Medulla oblongata (tissue), 1 donor: ENCODE measurements around the gene SMOC2.

Experiments
- DNase-seq: peaks from one replicate; pipeline ENCODE4 v3.0.0-alpha.2; 2015; ENCODE audit errors: extremely low spot score

The SMOC2 gene

DNA sequence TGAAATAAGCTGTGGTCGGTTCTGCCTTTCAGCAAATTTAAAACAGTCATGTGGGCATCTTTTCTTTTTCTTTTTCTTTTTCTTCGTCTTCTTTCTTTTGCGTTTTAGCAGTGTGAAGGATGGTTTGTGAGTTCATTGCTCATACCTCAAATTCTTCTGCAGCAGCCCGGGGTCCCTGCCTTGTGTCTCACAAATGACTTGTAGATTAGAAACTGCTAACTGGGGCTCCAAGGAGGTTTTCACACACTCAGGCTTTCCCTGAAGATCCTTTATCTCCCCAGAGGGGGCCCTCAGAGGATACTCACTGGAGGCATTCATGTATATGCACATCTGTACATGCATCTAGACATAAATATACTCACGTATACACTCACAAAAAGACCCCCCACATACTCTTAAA lies 1.7 kb downstream of the SMOC2 start:
- no peak for DNase-seq

DNA sequence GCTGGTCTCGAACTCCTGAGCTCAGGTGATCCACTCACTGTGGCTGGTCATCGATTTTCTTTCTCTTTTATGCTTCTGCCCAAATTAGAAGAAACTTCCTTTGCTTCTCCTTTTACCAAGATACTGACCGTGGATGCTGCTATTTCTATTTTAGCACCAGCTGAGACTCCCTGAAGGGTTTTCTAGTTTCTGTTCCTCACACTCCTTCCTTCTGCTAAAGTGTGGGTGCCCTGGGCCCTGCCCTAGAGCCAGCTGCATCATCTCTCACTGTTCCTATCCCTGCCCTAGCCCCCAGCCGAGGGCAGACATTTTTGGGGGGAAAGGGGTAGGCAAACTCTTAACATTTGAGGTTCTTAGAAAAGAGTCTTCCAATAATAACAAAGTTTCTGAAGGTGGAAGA lies 6.3 kb downstream of the SMOC2 start:
- peak; percentile 65 for DNase-seq

DNA sequence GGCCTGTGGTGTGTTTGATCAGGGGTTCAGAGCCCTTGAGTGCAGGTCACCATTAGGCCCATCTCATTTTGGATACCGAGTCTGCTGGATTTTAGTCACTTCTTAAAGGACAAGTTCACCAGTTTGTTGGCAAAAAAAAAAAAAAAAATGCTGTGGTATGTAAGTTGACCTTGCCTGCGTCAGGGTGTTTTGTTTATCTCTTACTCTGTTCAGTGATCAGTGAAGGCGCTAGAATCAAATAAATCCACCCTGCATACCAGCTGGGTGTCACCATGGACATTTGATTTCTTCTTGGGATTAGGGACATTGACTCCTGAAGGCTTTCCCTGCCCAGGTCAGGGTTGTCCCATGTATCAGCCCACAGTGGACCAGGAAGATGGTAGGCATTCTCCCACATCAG lies 6.7 kb downstream of the SMOC2 start:
- DNase-seq = no peak

DNA sequence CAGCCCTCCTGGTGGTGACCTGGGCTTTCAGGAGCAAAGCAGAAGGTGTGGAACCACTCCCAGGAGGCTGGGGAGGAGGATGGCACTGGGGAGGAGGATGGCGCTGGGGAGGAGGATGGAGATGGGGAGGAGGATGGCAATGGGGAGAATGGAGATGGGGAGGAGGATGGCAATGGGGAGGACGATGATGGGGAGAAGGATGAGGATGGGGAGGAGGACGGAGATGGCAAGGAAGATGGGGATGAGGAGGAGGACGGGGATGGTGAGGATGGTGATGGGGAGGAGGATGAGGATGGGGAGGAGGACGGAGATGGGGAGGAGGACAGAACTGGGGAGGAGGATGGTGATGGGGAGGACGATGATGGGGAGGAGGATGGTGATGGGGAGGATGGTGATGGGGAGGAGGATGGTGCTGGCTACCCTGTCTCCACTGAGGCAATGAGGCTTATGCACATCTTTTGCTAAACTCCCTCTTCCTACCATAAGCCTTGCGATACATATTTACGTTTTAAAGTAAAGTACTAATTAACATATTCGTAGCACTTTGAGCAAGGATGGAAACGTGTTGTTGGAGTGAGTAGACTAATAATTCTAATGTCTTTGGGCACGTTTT lies 7.4 kb downstream of the SMOC2 start:
- DNase-seq = no peak

DNA sequence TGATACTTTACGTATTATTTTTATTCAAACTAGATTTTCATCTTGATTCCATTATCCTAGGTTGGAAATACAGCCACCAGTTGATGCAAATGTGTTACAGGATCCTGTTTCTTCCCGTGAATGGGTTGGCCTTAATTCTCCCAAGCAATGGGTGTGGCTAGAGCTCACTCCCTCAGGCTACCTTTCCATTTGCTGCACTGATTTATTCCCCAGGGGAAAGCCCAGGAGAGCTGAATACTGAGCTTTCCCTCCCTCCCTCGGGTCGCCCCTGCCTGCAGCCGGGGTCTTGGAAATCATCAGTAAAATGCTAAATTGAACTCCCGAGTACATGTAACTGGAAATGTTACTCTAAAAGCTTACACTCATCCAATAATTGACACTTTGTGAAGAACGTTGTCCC lies 9.9 kb downstream of the SMOC2 start:
- no peak for DNase-seq

DNA sequence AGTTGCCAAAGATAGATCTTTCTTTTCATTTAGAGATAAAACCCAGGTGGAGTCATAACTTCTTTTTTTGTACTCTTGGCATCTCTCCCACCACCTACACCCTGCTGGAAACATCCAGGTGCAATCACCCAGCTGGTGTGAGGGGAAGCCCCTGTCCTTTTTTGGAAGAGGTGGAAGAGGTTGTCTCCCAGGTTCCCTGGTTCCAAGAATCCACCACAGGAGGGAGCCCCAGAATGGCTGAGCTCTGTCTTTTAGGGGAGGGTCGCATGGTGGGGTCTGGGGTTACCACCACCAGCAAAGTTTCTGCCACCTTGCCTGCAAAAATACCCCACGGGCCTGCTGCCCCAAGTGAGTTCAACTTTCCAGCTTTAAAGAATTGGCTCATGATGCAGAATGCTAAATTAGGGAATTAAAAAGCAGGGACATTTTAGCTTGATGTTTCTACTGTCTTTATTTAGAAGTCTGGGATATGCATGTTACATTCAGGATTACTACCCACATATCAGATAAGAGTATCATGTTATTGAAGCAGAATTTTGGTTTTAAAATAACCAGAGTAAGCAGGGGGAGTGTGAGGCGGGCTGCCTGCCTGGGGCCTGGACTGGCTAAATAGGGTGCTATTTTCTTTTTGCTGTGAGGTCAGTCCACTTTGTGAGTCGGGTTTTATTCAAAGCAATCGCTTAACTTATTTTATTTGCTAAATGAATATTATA lies 11.0 kb downstream of the SMOC2 start:
- DNase-seq = no peak

DNA sequence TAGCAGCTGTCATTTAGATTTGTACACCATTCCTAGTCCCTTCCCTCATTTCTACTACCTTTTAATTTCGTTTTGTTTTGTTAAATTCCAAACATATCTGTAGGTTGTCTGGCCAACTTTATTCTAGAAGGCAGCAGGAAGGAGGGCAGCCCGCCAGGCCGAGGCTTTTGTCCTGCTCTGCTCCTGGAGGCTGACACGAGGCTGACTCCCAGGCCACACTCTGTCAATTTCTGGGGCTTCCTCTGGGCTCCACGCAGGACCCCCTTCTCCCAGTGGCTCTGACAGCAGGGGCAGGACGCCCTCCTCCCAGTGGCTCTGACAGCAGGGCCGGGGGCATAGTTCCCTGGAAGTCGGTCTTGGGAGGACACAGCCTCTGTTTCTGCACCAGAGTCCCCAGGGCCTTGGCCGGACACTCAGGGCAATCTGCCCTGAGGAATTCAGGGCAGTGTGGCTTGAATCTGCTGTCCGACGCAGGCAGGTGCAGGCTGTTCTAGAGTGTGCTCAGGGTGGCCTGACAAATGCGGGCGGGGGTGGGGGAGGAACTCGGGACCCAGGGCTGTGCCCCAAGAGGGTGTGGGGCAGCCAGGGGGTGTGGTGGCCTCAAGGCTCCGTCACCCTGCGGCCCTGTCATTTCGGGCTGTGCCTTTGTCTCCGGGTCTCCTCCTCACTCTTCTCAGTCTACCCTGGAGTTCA lies 11.8 kb downstream of the SMOC2 start:
- DNase-seq = peak; percentile 16

DNA sequence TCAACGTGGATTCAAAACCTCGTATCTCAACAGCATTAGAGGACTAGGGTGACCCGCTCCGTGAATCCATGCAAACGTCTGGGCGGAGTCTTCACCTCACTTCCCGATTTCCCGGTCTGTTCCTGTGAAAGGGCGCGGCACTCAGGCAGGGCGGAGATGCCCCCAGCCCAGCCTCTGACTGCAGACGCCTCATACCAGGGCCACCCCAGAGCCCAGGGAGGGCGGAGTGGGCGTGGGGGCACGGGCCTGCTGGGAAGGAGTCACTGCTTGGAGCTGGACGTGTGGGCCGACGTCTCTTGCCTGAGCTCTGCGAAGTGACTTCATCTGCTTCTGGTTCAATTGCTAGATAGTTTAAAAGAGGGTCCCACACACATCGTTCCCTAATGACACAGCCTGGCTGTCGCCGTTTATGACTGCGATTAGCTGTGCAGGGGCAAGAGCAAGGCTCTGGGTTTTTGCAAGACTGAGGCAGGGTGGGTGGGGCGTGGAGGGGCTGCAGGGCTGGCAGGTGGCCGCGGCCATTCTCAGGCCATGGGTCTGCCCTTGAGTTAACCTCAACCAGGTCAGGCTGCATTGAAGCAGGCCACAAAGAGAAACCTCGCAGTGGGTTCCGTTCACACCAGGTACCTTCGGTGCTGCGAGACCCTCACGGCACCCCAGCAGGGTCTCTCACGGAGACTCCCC lies 15.0 kb downstream of the SMOC2 start:
- DNase-seq = no peak

DNA sequence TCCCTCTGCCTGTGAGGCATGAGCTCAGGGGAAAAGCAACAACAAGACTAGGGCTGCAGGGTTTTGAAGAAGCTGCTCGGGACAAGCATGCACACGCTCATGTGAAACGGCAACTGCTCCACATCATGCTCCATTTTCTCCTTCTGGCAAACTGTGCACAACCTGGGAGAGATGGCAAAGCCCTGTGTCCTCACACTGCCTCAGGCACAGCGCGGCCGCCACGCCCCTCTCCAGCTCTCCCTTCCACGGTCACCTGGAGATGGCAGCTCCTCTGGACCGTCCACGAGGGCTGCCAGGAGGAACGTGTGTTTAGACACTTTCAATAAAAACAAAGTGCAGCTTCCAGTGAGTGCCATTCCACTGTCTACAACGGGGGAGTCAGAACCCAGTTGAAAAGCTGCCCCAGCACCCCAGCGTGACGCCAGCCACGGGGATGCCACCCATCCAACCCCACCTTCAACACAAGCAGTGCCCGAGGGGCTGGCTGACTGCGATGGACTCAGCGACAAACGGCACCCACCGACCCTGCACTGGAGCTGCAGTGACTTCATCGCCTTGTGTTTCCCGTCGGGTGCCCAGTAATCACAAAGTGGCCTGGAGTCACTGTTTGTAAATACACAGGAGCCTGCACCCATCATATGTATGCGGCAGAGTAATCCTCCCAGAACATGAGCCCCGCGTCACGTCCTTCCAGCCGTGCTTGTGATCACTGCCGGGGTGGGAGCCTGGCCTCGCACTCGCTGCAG lies 16.1 kb downstream of the SMOC2 start:
- no peak for DNase-seq

DNA sequence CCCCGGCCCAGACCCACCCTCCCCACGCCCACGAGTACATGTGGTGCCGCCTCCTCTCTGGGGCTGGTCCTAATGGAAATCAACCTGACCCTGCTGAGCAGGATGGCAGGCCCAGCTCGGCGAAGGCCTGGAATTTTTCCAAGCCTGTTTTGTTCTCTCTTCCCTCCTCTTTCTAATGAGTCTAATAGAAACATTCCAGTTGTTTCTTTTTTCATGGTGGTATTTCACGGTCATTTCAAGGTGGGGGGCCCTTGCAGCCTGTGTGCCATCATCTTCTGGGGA lies 16.6 kb downstream of the SMOC2 start:
- DNase-seq = no peak

DNA sequence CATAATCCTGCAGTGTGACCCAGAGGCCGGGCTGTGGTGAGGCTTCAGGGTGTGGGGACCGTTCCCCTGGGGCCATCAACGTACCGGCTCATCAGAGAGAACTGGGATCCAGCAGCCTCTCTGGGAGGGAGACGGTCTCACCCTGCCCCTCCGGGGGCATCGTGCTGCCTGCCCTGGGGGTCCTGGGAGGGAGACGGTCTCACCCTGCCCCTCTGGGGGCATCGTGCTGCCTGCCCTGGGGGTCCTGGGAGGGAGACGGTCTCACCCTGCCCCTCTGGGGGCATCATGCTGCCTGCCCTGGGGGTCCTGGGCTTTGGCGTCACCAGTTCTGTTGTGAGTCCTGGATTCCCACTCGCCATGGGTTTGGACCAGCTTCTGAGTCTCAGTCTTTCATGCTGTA lies 17.1 kb downstream of the SMOC2 start:
- DNase-seq = no peak

DNA sequence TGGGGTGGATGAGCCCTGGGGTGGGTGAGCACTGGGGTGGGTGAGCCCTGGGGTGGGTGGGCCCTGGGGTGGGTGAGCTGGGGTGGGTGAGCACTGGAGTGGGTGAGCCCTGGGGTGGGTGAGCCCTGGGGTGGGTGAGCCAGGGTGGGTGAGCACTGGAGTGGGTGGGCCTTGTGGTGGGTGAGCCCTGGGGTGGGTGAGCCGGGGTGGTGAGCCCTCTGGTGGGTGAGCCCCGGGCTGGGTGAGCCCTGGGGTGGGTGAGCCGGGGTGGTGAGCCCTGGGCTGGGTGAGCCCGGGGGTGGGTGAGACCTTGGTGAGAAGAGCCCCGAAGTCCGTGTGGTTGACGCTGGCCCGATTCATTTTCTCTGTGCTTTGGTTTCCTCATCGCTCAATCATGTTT lies 18.6 kb downstream of the SMOC2 start:
- DNase-seq = no peak

DNA sequence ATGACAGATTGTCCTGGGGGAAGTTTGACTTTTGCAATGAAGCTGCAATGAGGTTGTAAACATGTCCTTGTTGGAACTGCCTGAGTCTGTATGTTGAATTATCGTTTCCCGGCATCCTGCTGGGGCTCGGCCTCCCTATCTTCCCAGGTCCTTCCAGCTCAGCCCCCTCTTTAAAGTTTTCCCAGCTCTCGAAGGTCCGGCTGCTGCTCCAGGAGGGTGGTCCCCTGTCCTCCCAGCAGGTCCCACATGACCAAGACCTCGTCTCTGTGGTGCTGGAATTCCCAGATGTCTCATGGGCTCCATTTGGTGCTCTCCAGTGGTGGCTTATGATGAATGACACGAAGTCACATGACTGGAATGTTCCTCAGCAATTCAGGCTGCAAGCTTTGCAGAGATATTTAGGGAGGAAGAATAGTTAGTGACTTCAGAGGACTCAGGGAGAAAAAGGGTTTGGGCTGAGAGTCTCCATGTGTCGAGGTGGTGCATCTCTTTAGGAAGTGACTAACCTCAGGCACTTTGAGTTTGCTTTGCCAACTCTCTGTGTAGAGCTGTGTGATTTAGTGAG lies 21.4 kb downstream of the SMOC2 start:
- no peak for DNase-seq

DNA sequence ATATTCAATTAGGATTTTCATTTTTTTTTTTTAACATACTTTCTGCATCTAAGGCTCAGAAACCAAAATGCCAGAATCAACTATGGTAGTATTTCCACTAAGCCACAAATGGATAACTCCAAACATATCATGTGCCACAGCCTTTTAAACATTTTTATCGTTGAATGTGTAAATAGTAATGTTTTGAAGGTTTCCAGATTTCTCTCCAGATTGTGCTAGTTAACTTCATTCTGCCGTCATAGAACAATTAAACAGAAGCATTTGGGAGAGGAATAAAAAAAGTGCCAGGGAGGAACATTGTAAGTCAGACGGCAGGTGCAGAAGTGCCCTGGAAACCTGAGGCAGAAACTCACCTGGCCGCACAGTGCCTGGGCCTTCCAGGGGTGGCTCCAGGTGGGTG lies 23.6 kb downstream of the SMOC2 start:
- no peak for DNase-seq

DNA sequence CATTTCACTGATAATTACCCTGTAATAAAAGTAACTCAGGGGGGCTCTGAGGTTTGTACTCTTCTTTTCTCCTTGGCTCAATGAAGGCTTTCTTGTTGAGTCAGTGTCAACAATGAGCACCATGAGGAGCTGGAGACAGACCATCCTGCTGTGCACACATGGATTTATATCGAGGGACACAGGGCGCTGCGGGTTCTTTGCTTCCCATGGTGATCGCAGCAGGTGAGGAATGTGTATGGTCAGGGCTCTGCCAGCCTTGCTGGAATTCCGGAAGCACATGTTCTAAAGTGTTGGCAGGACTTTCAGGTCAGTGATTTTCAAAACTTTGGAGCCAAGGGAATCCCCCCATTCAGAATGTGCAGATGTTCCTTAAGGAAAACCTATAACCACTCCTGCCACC lies 27.1 kb downstream of the SMOC2 start:
- no peak for DNase-seq

DNA sequence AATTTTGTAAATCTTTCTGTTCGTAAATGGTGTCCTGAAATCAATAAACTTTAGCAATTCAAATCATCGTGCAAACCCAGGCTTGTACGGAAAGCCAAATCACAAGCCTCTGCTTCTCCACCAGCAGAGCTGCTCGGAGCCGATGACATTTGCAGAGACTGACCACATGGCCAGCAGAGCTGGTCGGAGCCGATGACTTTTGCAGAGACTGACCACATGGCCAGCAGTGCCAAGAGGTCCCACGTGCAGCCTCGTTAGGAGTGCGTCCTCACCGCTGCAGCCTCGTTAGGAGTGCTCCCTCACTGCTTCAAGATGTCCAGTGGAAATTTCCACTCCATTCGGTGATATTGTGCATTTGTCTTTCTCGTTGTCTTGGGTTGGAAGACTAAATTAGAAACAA lies 28.5 kb downstream of the SMOC2 start:
- no peak for DNase-seq

DNA sequence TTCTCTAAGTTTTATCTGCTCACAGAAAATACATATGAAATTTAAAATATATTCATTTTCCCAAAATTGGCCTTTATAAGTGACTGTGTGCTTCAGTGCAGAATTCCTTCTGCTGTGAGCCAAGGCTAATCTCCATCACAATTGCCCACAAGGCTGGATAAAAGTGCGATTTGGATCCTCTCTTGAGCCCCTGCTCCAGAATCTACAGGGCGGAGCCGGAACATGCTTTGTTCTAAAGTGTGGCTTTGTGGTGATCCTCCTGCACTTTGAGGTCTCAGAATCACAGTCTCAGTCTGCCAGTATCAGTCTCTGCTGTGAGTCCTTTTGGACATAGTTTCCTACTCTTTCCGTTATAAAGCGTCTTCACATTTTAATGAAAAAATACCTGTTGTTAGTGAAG lies 28.9 kb downstream of the SMOC2 start:
- DNase-seq = no peak

DNA sequence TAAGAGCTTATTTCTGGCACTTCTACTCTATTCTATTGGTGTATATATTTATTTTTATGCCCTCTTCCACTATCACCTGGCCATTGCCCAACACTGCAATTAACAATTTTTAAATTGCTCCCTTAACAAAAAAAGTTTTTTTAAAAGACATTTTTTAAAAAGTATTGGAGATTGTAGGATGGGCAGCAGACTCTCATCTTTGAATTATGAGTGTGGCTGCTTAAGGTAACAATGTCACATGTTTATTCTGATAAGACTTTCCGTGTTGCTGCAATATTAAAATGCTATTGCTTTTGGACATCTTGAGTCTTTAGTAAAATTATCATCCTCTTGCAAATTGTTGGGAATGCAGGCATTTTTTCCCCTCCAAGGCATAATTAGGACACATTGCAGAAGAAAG lies 31.4 kb downstream of the SMOC2 start:
- DNase-seq = no peak

DNA sequence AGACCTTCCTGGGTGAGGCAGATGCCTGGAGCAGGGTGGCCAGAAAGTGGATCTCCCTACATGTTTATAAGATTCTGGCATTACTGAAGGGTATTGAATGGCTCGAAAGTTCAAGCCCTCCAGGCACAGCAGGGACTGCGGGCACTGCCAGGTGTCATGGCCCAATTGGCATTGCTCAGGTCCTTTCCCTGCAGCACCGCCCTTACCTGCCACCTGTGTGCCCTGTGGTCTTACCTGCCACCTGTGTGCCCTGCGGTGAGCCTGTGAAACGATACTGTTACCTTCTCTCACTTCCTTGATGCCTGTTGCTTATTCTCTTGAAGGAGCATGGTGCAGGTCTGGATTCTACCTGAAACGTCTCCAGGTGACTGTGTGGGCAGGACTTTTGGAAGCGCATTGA lies 32.2 kb downstream of the SMOC2 start:
- DNase-seq = no peak

DNA sequence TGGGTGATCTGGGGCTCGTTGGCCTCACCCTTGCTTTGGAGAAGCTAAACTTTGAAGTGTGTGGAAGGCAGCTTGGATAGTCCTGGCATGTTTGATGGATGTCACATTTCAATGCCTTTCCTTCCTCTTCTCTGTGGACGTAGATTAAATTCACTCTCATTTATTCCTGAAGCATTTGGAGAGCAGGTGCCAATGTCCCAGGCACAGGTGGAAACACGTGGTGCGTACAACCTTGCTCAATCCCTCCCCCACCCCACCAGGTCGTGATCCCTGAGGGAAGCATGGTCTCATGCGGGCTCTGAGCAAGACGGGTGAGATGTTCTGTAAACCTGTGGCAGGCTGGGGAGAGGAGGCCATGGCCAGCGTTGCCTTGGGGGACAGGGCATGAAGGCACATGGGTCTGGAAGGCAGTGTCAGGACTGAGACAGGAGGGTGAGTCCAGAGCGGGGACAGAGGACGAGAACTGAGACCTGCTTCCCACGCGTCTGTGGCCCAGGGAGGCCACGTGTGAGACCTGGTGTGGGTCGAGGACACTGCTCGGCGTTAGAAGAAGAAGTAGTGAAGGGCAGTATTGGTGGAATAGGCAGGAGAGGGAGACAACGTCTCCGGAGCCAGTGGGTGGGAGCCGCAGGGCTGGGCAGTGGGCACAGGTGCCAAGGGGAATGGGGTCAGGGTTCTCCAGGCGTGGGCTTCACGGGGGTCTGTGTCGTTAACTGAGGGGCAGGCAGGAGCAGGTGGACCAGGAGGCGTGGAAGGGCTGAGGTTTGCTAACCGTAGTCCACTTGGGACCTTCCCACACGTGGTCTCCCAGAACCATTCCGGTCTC lies 34.4 kb downstream of the SMOC2 start:
- DNase-seq = no peak

DNA sequence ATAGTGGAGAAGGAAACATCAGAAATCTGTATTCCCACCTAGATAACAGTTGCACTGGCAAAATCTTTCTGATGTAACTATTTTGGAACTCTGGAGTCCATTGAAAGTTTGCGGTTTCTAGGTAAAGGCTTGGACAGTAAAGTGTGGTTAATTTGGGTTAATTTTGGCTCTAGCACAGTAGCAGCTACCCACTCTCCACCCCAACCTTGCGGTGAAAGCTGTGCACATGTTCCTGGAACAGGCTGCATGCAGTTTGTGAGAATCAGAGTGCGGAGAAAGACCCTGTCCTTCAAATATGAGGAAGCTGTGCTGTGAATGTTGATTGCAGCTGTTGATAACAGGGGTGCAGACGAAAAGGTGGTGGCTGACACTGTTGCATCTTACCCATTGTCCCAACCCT lies 38.4 kb downstream of the SMOC2 start:
- no peak for DNase-seq
